Panc1 (cell line): ENCODE results near the gene TARM1. TPM values are rescaled to one million over a fixed set of nuclear protein-coding genes. Genes with fewer than 3 reads are reported as not detected.

Experiments used
- ATAC-seq: fragments of 200-7000 bp; cut with Tn5 transposase; 2 replicates; pipeline ENCODE4 v1.9.1; 2020; ENCODE audit warnings: mild to moderate bottlenecking, moderate library complexity
- BruUV-seq: library from RNA; stranded (reverse); fragments of 400-500 nt; replicated peaks from 2 replicates; lab custom pipeline; 2021; lab: Mats Ljungman, UMichigan
- CTCF ChIA-PET: fragments of 300-600 bp; sonication (Branson Sonifier 250); formaldehyde crosslinking; loops from one replicate; lab custom pipeline; 2022; ENCODE audit warnings: antibody characterized with exemption; lab: Charles Lee
- POLR2A ChIA-PET: fragments of 300-600 bp; sonication (Branson Sonifier 250); formaldehyde crosslinking; loops from one replicate; lab custom pipeline; 2022; ENCODE audit warnings: antibody characterized with exemption; lab: Charles Lee
- DNase-seq: peaks from one replicate; pipeline ENCODE4 v3.0.0-alpha.2; 2010; ENCODE audit warnings: low read depth, low spot score
- H3K27ac ChIP-seq: 2 replicates; pipeline ENCODE4 v1.5.1; 2011; ENCODE audit warnings: mild to moderate bottlenecking, low read length, inconsistent platforms
- H3K27me3 ChIP-seq: fragments of 200-500 bp; sonication (Bioruptor generic); 2 replicates; pipeline ENCODE4 v1.6.0; 2014; ENCODE audit warnings: low read length, inconsistent platforms; ENCODE audit not compliant: control insufficient read depth, insufficient read depth
- H3K36me3 ChIP-seq: fragments of 200-500 bp; sonication (Bioruptor generic); 2 replicates; pipeline ENCODE4 v1.5.1; 2014; ENCODE audit warnings: inconsistent platforms, mild to moderate bottlenecking, low read length, moderate library complexity; ENCODE audit not compliant: control insufficient read depth, insufficient read depth
- H3K4me1 ChIP-seq: 2 replicates; pipeline ENCODE4 v1.5.1; 2011; ENCODE audit warnings: inconsistent platforms, mild to moderate bottlenecking, low read length, moderate library complexity; ENCODE audit not compliant: control insufficient read depth, insufficient read depth
- H3K4me3 ChIP-seq, 2 experiments: 2 replicates each; pipeline ENCODE4 v1.5.1; 2011 to 2012; ENCODE audit warnings: low read depth in 2 of 2, low read length in 2 of 2, mild to moderate bottlenecking in 2 of 2, inconsistent platforms in 1 of 2, moderate library complexity in 1 of 2
- H3K9me3 ChIP-seq: fragments of 200-500 bp; sonication (Bioruptor generic); 2 replicates; pipeline ENCODE4 v1.5.1; 2014; ENCODE audit warnings: low read depth, mild to moderate bottlenecking, inconsistent platforms, low read length, moderate library complexity; ENCODE audit not compliant: control insufficient read depth, insufficient read depth
- CTCF ChIP-seq: fragments of 450-650 bp; IDR thresholded peaks from 2 replicates; pipeline ENCODE4 v1.5.1; 2017; ENCODE audit warnings: mild to moderate bottlenecking
- POLR2AphosphoS5 ChIP-seq: IDR thresholded peaks from 2 replicates; pipeline ENCODE4 v1.6.1; 2012; ENCODE audit warnings: mild to moderate bottlenecking, low read depth, low read length, moderate library complexity
- REST ChIP-seq, 2 experiments: IDR thresholded peaks; 2 replicates each; pipeline ENCODE4 v1.6.1; 2011 to 2012; ENCODE audit warnings: low read depth in 2 of 2, control low read depth in 1 of 2, low read length in 1 of 2, mild to moderate bottlenecking in 1 of 2, moderate library complexity in 1 of 2; ENCODE audit not compliant: insufficient read depth in 1 of 2
- SIN3A ChIP-seq: IDR thresholded peaks from 2 replicates; pipeline ENCODE4 v1.6.1; 2012; ENCODE audit warnings: low read depth, mild to moderate bottlenecking, low read length, moderate library complexity, borderline replicate concordance; ENCODE audit not compliant: insufficient read depth
- TCF7L2 ChIP-seq: IDR thresholded peaks from 2 replicates; pipeline ENCODE4 v1.6.1; 2011; ENCODE audit warnings: mild to moderate bottlenecking, low read depth, low read length, inconsistent platforms
- in situ Hi-C: cut with HindIII; loops from 2 replicates; pipeline ENCODE4 v1.10.0; 2016; ENCODE audit warnings: low sequenced_read_pairs, low pct_unique_long_range_greater_than_20kb
- intact Hi-C: fragments of 100-400 bp; cut with micrococcal nuclease; formaldehyde crosslinking; loops from one replicate; pipeline ENCODE4 v1.10.0; 2022; ENCODE audit not compliant: unreplicated experiment
- total RNA-seq: library from RNA; stranded (reverse); gene quantifications from one replicate; pipeline ENCODE4 v1.2.1, GENCODE V29; 2021; ENCODE audit not compliant: unreplicated experiment

Gene TARM1
- total RNA-seq, 1 experiment from 2014 or later: not detected

DNA sequence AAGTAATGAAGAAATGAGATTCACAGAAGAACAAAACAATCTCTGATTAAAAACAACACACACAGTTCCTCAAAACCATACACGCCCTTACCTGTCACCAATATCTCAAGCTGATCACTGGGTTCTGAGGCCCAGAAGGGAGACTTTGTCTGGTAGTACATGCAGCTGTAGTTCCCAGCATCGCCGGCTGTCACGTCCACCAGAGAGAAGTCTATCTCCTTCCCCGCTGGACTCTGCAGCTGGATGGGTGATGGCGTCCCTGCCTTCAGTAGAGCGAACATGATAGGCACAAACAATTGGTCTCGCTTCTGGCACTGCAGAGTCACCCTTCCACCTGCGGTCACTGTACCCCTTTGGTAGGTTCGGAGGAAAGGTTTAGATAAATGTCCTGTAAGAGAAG is 7.3 kb downstream of the TARM1 start:
- ATAC-seq (no peak), DNase-seq (no peak)
- no peak for TF ChIP-seq SIN3A
- TF ChIP-seq TCF7L2: no peak
- no peak for TF ChIP-seq POLR2AphosphoS5
- TF ChIP-seq CTCF: no peak
- no peak for TF ChIP-seq REST (IDR thresholded peaks at IDR 0.05; ENCODE audit: insufficient read depth in 1 of 2, low read depth in 2 of 2, low read length in 1 of 2)
- H3K36me3 ChIP-seq: no peaks in the 10 kb centered on the region
- no peaks in the 10 kb centered on the region for H3K4me1 ChIP-seq
- H3K4me3 ChIP-seq: no peak overlapping the region
- no TSS peak for BruUV-seq
- peaks cover 6% of the 10 kb centered on the region; the same call in 1 of the 2 replicates for H3K9me3 ChIP-seq
- in situ Hi-C loops: no loop called here
- intact Hi-C loops: no loop called here
- no peak overlapping the region for H3K27ac ChIP-seq
- no peaks in the 10 kb centered on the region for H3K27me3 ChIP-seq
- ChIA-PET POLR2A (no interaction called here), CTCF (no interaction called here)

- ChIA-PET CTCF (no interaction called here), POLR2A (interaction anchor here (0.6 kb wide), 1 partner anchor 10 kb away, joined by 4 read pairs; no protein-coding TSS in a partner anchor)
- no peak overlapping the region for H3K4me3 ChIP-seq
- ATAC-seq (no peak), DNase-seq (no peak)
- in situ Hi-C loops: no loop called here
- intact Hi-C loops: no loop called here
- no TSS peak for BruUV-seq
- H3K36me3 ChIP-seq: no peaks in the 10 kb centered on the region
- peaks cover 6% of the 10 kb centered on the region; the same call in 1 of the 2 replicates for H3K9me3 ChIP-seq
- TF ChIP-seq TCF7L2 (no peak), POLR2AphosphoS5 (no peak), REST (IDR thresholded peaks at IDR 0.05; ENCODE audit: insufficient read depth in 1 of 2, low read depth in 2 of 2, low read length in 1 of 2) (no peak), CTCF (no peak), SIN3A (no peak)
- H3K27me3 ChIP-seq: no peaks in the 10 kb centered on the region
- H3K27ac ChIP-seq: no peak overlapping the region
- no peaks in the 10 kb centered on the region for H3K4me1 ChIP-seq
These were observed 11.7 kb downstream of the TARM1 start for GRCh38 chr19:54069470-54069869.
